T47D (cell line): ENCODE results near the gene MYH3.
A peak's percentile ranks its signal among the peaks of the same experiment; 100 is the strongest.

Experiments used
- DNase-seq, 2 experiments: peaks; one replicate each; pipeline versions ENCODE4 v3.0.0 to v3.0.0-alpha.2; 2011 to 2012; ENCODE audit warnings: low read depth in 1 of 2, low spot score in 1 of 2
- JUND ChIP-seq: IDR thresholded peaks from 2 replicates; pipeline ENCODE4 v1.6.1; 2012; ENCODE audit warnings: low read depth
- in situ Hi-C: cut with HindIII; loops from 2 replicates; pipeline ENCODE4 v1.10.0; 2016; ENCODE audit warnings: low sequenced_read_pairs, low pct_unique_long_range_greater_than_20kb

Gene MYH3

DNA sequence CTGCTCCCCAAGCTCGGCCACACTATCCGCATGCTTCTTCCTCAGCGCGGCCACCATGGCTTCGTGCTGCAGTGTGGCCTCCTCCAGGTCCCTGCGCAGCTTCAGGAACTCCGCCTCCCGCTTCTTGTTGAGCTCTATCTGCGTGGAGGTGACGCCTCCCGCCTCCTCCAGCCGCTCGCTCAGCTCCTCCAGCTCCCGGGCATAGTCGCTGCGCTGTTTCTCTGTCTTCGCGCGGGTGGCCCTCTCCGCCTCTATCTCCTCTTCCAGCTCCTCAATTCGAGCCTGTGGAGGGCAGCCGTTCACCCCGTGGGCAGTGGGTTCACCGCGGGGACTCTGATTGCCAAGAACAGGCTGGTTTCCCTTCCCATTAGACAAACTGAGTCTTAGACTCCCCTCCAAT is 19.0 kb downstream of the MYH3 start:
- DNase-seq = no peak
- TF ChIP-seq JUND = no peak
- in situ Hi-C loops = no loop called here

DNA sequence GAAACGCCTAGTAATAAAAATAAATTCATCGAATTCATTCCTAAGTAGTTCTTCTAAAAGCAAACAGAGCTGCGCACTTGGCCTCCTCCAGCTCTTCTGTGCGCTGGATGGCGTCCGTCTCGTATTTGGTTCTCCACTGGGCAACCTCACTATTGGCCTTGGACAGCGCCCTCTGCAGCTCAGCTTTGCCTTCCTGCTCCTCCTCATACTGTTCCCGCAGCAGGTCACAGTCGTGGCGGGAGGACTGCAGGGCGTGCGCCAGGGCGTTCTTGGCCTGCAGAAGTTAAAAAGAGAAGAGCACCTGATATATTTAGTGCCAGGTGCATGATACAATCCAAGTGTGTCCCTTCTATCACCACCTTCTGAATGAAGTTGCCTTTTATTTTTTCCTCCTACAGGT is 21.8 kb downstream of the MYH3 start:
- DNase-seq = no peak
- no peak for TF ChIP-seq JUND
- in situ Hi-C loops = no loop called here

DNA sequence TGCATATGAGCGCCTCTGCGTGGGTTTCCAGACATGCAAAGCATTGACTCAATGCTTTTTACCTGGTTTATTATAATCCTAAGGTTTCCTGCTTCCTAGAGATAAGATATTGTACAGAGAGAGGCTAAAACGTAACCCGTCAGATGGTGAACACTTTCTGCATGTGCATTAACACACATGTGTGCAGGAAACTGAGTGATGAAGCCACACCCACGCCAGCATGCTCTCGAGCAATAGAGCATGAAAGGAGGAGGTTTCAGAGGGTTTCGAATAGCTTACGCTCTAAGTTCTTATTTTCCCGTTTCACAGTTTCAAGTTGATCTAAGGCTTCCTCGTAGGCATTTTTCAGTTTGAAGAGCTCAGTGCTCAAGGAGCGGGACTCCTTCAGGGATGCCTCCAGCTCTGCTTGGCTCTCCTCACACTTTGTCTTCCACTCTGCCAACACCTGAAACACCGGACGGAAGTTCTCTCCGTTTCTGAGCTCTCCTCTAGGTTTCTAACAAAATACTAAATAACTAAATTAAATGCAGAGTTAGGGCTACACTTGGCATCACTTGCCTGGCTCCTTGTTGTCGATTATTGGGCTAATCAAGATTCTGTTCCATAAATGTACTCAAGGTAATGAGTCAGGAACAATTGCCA is 23.2 kb downstream of the MYH3 start:
- no peak for DNase-seq
- in situ Hi-C loops = no loop called here

DNA sequence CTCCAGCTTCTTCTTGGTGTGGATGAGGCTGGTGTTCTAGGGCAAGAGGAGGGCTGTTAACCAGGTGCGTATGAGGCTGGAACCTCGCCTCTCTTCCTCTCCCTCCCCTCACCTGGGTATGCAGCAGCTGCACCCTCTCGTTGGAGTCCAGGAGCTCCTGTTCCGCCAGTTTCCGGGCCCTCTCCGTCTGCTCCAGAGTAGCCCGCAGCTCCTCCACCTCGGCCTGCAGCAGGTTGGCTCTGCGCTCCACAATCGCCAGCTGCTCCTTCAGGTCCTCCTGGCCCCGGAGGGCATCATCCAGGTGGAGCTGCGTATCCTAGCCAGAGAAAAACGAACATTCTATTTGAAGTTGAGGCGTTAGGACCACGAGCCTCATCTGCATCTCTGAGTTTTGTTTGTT is 25.4 kb downstream of the MYH3 start:
- in situ Hi-C loops = no loop called here
- DNase-seq = no peak
- no peak for TF ChIP-seq JUND

More for the DNA sequence above, 23.2 kb downstream of the MYH3 start:
- TF ChIP-seq JUND = no peak

DNA sequence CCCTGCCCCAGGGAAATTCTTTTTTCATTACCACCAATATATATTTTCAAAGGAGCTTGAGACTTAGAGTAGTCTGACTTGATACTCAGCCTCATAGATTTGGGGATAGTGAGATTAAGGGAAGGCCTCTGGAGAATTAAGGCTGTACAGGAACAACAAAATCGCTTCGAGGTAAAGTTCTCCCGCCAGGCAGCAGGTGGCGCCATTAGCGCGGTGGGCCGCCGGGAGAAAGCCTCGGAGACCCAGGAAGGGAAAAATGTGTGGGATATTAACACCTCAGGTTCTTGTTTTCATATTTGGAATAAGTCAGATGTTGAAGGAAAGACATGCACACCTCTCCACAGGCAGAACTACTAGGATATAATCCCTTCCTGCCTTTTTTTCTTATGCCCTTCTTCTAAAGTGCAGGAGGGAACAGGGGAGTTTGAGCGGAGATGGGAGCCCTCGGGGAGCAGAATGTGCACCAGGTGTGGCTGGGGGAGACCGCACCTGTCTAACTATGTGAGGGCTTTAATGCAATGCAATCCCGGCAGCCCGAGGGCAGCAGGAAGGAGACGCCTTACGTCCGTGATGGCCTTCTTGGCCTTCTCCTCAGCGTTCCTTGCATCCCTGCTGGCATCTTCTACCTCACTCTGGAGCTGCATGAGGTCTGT is 25.9 kb downstream of the MYH3 start:
- DNase-seq = peak; percentile 13 to 23
- in situ Hi-C loops = no loop called here
- TF ChIP-seq JUND = no peak

DNA sequence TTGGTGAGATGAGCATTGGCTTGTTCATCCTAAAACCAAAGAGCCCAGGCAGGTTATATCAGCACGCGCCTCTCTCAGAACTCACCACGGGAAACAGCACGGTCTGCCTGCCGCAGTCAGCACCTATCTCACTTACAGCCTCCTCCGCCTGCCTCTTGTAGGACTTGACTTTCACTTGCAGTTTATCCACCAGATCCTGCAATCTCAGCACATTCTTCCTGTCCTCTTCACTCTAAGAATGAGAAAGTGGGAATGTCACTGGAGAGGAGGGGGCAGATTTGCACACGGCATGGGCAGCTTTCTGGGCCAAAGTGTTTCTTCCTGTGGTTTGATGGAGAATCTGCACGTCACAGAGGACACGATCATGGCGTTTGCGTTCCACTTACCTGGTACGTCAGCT is 27.4 kb downstream of the MYH3 start:
- no peak for TF ChIP-seq JUND
- DNase-seq = no peak
- in situ Hi-C loops = no loop called here

DNA sequence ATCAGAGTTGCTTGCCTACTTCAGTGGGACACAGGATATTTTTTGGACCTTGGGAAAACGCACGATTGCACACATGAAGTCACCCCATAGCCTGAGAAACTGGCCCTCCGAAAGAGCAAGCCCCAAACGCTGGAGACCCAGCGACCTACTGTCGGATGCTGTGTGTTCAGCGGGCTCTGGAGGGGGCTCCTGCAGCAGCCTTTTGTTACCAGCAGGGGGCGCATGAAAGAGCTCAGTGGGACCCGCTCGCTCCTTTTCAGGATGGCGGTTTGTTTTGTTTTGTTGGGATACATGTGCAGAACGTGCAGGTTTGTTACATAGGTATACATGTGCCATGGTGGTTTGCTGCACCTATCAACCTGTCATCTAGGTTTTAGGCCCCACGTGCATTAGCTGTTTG is 28.4 kb downstream of the MYH3 start:
- no peak for DNase-seq
- TF ChIP-seq JUND = no peak

DNA sequence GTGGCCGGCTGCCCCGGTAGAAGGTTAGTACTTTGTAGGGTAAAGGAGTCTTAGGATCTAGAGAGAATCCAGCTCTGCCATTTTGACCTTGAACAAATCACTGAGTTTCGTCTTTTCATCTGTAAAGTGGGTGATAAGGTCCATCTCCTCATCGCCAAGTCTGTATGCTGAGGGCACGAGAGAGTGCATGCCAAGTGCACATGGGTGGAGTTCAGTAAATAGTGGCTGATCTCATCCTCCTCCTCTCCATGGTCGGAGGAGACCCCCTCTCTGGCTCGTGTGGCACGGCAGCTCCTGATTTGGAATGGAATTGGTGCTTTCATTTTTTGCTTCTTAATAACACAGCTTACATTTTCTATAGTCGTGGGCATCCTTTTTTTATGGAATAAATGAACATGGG is 30.7 kb downstream of the MYH3 start:
- no peak for TF ChIP-seq JUND
- in situ Hi-C loops = no loop called here
- DNase-seq = no peak

More for the DNA sequence above, 28.4 kb downstream of the MYH3 start:
- in situ Hi-C loops = no loop called here

DNA sequence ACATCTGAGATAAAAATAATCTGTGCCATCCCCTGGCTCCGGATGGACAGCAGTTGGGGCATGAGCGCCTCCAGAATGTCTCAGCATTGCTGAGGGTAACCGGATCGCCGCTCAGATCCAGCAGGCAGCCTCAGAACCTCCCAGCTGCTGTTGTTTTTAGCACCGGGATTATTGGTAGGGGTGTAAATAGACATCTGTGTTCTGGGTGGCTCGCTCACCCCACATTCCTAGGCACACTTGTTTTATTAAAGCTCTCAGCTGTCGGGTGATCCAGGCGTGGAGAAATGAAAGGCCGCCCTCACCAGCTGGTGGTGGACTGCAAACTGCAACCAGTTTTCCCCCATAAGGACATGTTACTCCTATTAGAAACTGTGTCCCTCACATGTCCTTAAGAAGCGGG is 32.1 kb downstream of the MYH3 start:
- in situ Hi-C loops = no loop called here

DNA sequence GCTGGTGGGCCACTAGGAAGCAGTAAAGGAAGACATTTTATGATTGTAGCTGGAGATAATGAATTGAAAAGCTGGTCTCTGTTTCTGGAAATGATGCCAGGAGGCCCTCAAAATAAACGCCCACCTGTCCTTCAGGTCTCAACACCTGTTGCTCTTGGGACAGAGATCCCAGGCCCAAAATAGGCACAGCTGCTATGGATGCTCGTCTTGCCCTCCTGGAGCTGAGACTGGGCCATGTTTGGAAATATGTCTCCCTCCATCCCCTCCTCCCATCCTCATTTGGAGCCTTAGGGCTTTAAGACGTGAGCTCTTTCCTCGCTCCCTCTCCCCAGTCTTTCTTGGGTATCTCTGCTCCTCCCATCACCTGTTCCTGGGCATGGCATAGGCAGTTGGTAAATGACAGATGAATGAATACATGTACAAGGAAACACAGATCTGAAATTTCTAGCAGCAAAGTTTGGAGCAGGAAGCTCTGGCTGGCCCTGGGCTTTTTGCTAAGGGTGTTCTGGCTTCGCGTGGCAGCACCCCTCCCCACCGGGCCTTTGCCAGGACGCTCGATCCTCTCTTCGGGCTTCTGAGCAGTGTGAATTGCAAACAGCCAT is 33.3 kb downstream of the MYH3 start:
- in situ Hi-C loops = no loop called here
- TF ChIP-seq JUND = no peak
- no peak for DNase-seq

More for the DNA sequence above, 32.1 kb downstream of the MYH3 start:
- no peak for TF ChIP-seq JUND
- DNase-seq = no peak

DNA sequence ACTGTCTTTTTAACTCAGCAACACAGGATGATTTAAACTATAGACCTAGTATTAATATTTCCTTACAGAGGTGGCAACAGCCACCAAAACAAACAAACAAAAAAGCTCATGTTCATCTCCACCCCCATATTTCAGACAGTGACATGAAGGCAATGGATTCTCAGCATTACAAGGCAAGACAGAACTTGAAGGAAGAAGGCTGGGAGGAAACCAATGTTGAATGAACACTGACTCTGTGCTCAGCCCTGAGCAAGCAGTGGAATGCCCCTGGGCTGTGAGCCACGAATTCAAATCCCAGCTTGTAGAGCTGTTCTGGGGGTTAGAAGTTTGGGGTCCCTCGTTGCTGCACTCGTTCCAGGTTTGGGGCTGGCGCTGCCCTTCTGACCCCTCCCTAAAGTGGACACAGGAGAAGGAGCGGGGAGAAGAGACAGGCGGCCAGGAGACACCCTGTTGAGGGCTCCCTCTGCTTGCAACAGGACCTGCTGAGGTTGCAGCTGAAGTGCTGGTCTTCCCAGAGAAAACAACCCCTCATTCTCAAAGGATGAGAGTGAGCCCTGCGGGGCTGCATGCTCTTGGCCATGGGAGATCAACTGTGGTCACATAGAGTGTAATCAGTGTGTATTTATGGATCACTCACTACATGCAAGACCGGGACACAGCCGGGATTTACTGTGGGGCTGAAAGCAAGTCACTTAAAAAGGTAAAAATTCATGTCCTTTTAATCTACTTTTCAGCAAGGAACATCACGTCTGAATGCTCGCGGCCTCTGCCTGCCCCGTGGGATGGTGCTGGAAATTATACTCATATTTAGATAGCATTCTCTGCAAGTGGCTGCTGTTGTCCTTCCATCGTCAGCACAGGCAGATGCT is 34.3 kb downstream of the MYH3 start:
- in situ Hi-C loops = no loop called here
- no peak for TF ChIP-seq JUND
- no peak for DNase-seq

DNA sequence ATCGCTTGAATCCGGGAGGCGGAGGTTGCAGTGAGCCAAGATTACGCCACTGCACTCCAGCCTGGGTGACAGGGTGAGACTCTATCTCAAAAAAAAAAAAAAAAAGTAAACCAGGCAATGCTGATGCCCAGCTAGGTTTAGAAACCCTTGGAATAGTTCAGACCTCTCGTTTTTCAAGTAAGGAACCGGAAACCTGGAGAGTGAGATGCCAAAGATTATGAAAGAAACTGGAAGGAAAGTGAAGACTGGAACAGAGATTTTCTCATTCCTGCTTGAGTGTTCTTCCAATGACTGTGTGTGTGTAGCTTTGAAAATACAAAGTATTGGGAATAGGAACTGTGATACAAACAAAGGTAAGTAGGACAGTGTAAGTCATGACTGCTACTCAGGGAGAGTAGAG is 35.7 kb downstream of the MYH3 start:
- TF ChIP-seq JUND = no peak
- no peak for DNase-seq
- in situ Hi-C loops = no loop called here

DNA sequence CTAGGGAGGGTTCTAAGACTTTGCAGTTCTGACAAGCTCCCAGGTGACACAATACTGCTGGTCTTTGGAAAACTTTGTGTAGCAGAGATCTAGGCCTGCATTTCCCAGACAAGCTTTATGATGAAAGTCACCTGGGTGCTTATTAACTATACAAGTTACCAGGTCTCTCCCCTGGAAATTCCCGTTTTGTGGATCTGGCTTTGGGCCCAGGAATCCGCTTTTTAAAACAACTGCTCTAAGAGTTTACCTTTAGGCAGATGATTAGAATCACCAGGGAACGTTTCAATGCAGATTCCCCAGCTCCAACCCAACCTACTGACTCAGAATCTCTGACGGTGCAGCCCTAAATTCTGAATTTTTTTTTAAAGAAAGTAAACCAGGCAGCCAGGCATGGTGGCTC is 36.3 kb downstream of the MYH3 start:
- in situ Hi-C loops = no loop called here
- DNase-seq = peak in 1 of 2 experiments; percentile 39
- TF ChIP-seq JUND = no peak
